ENCODE measurements around the gene PPP1R8. TPM values are rescaled to one million over a fixed set of nuclear protein-coding genes. Genes with fewer than 3 reads are reported as not detected.

The PPP1R8 gene
- total and polyA plus RNA-seq, 2 experiments from 2014 or later = 13.2 to 47.1 TPM

DNA sequence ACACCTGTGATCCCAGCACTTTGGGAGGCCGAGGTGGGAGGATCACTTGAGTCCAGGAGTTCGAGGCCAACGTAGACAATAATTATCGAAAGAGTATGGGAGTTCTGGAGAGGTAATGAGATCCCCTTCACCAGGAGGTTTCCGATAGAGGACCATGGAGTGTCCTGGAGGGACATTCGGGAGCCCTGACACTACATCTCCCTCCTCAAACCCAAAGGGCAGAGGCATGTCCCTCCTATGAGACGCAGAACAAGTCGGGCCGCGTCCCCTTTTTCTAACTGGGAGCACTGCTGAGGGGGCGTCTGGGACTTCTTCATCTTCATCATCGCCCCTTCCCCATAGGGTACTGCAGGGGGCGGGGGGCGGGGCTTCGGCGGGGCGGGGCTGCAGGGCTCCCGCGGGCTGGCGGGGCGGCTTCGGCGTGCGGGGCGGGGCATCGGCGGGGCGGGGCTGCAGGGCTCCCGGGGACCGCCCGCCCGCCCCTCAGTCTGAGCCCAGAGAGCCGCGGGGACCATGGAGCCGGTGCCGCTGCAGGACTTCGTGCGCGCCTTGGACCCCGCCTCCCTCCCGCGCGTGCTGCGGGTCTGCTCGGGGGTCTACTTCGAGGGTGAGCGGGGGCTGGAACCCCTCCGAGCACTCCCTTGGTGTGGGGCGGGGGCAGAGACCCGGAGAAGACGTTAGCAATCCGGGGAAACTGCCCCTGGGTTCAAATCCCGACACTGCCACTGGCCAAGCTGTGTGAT lies 41.6 kb downstream of the PPP1R8 start, which contains the start of gene THEMIS2:
Gene THEMIS2, plus strand, starts transcription at position 486 of the 743 bp plus-strand sequence. Its CDS starts 28 bp downstream, at position 514.
- H3K4me3 ChIP-seq = peak within 1 kb of the TSS; percentile 37
- H3K36me3 ChIP-seq = no peaks in the 10 kb centered on the region
- H3K9me3 ChIP-seq (ENCODE audit: low read depth) = no peaks in the 10 kb centered on the region
- no peak for TF ChIP-seq CTCF (IDR thresholded peaks at IDR 0.05; ENCODE audit: low read depth, low read length)
- H3K27ac ChIP-seq = no peak within 1 kb of the TSS
- peak; percentile 52 to 83 for DNase-seq (ENCODE audit: low read depth in 1 of 2, low spot score in 1 of 2)
- H3K4me1 ChIP-seq (ENCODE audit: low read depth) = no peaks in the 10 kb centered on the region
- H3K27me3 ChIP-seq = peaks cover 9% of the 10 kb centered on the region

DNA sequence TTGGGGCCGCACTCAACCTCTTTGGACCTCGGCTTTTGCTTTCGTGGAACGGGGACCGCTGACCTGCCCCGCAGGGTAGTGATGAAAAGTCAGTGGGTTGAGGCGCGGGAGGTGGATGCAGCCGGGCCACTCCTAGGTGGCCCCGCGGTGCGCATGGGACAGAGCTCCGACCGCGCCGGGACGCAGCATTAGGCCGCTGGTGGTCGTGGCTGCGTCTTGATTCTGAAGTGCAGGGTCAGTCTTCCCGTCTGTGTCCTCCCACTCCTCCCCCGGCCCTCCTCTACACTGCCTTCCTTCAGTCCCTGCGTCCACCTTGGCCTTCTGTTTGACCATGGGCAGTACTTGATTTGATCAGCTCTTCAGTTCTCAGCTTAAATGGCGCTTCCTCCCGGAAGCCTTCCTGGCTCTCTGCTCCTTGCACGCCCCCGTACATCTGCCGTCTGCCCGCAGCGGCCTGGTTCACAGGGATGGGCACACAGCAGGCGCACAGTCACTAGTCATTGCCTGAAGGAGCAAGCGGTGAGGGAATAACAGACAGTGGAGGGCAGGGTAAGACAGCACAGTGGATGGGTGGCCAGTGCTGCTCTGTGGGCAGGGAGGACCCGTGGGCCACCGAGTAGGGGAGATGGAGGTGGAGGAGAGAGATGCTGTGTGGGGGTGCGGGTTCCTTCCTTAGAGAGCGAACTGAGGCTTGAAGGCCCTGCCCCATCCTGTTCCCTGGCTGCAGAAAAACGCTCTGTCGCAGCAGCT lies 42.4 kb downstream of the PPP1R8 start:
- no peak overlapping the region for H3K27ac ChIP-seq
- H3K36me3 ChIP-seq = no peaks in the 10 kb centered on the region
- peak; percentile 5 to 16 for DNase-seq (ENCODE audit: low read depth in 1 of 2, low spot score in 1 of 2)
- no peaks in the 10 kb centered on the region for H3K9me3 ChIP-seq (ENCODE audit: low read depth)
- H3K4me3 ChIP-seq = peak overlapping the region; percentile 37
- H3K27me3 ChIP-seq = peaks cover 9% of the 10 kb centered on the region
- no peak for TF ChIP-seq CTCF (IDR thresholded peaks at IDR 0.05; ENCODE audit: low read depth, low read length)
- H3K4me1 ChIP-seq (ENCODE audit: low read depth) = no peaks in the 10 kb centered on the region

- Histone ChIP-seq H3K4me3 (no peak overlapping the region), H3K27ac (no peak overlapping the region), H3K9me3 (ENCODE audit: low read depth) (no peaks in the 10 kb centered on the region), H3K4me1 (ENCODE audit: low read depth) (no peaks in the 10 kb centered on the region), H3K27me3 (peaks cover 9% of the 10 kb centered on the region), H3K36me3 (no peaks in the 10 kb centered on the region)
- TF ChIP-seq CTCF (IDR thresholded peaks at IDR 0.05; ENCODE audit: low read depth, low read length) = no peak
- DNase-seq (ENCODE audit: low read depth in 1 of 2, low spot score in 1 of 2) = no peak
Measured at GRCh38 chr1:27873671-27874384, 43.2 kb downstream of the PPP1R8 start.

GRCh38 chr1:27876341-27877114 lies 45.9 kb downstream of the PPP1R8 start:
- Histone ChIP-seq H3K27me3 (peaks cover 9% of the 10 kb centered on the region), H3K4me1 (ENCODE audit: low read depth) (no peaks in the 10 kb centered on the region), H3K4me3 (no peak overlapping the region), H3K27ac (no peak overlapping the region), H3K36me3 (no peaks in the 10 kb centered on the region), H3K9me3 (ENCODE audit: low read depth) (no peaks in the 10 kb centered on the region)
- no peak for DNase-seq (ENCODE audit: low read depth in 1 of 2, low spot score in 1 of 2)
- no peak for TF ChIP-seq CTCF (IDR thresholded peaks at IDR 0.05; ENCODE audit: low read depth, low read length)

- no peak for DNase-seq (ENCODE audit: low read depth in 1 of 2, low spot score in 1 of 2)
- Histone ChIP-seq H3K27ac (no peak overlapping the region), H3K4me3 (no peak overlapping the region), H3K4me1 (ENCODE audit: low read depth) (no peaks in the 10 kb centered on the region), H3K36me3 (no peaks in the 10 kb centered on the region), H3K9me3 (ENCODE audit: low read depth) (no peaks in the 10 kb centered on the region), H3K27me3 (peaks cover 9% of the 10 kb centered on the region)
- no peak for TF ChIP-seq CTCF (IDR thresholded peaks at IDR 0.05; ENCODE audit: low read depth, low read length)
Measured at GRCh38 chr1:27877115-27877416, 46.5 kb downstream of the PPP1R8 start.

Data from cardiac muscle cell (in vitro differentiated cells and primary cell).